DMS53 treated with DMSO at 0.1 percent for 48 hours (cell line): ENCODE measurements around the gene TACR1.
A peak's percentile ranks its signal among the peaks of the same experiment; 100 is the strongest.

Experiments used
- DNase-seq: peaks from one replicate; lab custom pipeline; 2025; ENCODE audit not compliant: unreplicated experiment; lab: John Stamatoyannopoulos, UW

Gene TACR1

GRCh38 chr2:75025216-75025615 is 174.1 kb downstream of the TACR1 start:
- DNase-seq: no peak

GRCh38 chr2:75023666-75024455 is 175.5 kb downstream of the TACR1 start:
- no peak for DNase-seq

- no peak for DNase-seq
Measured at GRCh38 chr2:75022516-75022915, 176.8 kb downstream of the TACR1 start.

GRCh38 chr2:75021672-75022071 is 177.6 kb downstream of the TACR1 start:
- no peak for DNase-seq

GRCh38 chr2:75020476-75020875 is 178.8 kb downstream of the TACR1 start:
- no peak for DNase-seq

GRCh38 chr2:75019790-75020189 is 179.5 kb downstream of the TACR1 start:
- DNase-seq: no peak

GRCh38 chr2:75018162-75018561 is 181.2 kb downstream of the TACR1 start:
- DNase-seq: no peak

GRCh38 chr2:75012080-75012479 is 187.2 kb downstream of the TACR1 start:
- DNase-seq: no peak

- DNase-seq: no peak
Measured at GRCh38 chr2:75010571-75010970, 188.7 kb downstream of the TACR1 start.

- DNase-seq: peak; percentile 65
Measured at GRCh38 chr2:75007819-75008218, 191.5 kb downstream of the TACR1 start.

- no peak for DNase-seq
Measured at GRCh38 chr2:75007061-75007460, 192.3 kb downstream of the TACR1 start.

- DNase-seq: no peak
Measured at GRCh38 chr2:75006041-75006440, 193.3 kb downstream of the TACR1 start.

- no peak for DNase-seq
Measured at GRCh38 chr2:75003773-75004172, 195.5 kb downstream of the TACR1 start.

GRCh38 chr2:75003276-75003675 is 196.0 kb downstream of the TACR1 start:
- DNase-seq: no peak

GRCh38 chr2:75002007-75002406 is 197.3 kb downstream of the TACR1 start:
- DNase-seq: no peak

- DNase-seq: no peak
Measured at GRCh38 chr2:74999468-74999867, 199.9 kb downstream of the TACR1 start.
